HG03432 (cell line): Measurements from ENCODE around the gene GTSF1L.

Source experiments
- ATAC-seq: cut with Tn5 transposase; IDR thresholded peaks from one replicate; pipeline ENCODE4 v1.9.1; 2021; ENCODE audit warnings: mild to moderate bottlenecking, moderate library complexity; ENCODE audit not compliant: unreplicated experiment

GTSF1L gene

GRCh38 chr20:43716757-43717615 is 9.8 kb downstream of the GTSF1L start:
- no peak for ATAC-seq

DNA sequence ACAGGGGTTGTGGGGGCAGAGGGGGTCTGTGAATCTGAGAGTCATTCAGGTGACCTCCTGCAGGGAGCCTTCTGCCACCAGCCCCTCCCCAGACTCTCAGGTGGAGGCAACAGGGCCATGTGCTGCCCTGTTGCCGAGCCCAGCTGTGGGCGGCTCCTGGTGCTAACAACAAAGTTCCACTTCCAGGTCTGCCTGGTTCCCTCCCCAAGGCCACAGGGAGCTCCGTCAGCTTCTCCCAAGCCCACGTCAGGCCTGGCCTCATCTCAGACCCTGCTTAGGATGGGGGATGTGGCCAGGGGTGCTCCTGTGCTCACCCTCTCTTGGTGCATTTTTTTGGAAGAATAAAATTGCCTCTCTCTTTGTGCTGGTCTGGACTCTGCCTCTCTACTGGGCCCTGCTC is 10.7 kb downstream of the GTSF1L start:
- ATAC-seq: no peak

- ATAC-seq: no peak
These were observed 11.3 kb downstream of the GTSF1L start for GRCh38 chr20:43715511-43715910.

- no peak for ATAC-seq
These were observed 11.8 kb downstream of the GTSF1L start for GRCh38 chr20:43715044-43715443.

DNA sequence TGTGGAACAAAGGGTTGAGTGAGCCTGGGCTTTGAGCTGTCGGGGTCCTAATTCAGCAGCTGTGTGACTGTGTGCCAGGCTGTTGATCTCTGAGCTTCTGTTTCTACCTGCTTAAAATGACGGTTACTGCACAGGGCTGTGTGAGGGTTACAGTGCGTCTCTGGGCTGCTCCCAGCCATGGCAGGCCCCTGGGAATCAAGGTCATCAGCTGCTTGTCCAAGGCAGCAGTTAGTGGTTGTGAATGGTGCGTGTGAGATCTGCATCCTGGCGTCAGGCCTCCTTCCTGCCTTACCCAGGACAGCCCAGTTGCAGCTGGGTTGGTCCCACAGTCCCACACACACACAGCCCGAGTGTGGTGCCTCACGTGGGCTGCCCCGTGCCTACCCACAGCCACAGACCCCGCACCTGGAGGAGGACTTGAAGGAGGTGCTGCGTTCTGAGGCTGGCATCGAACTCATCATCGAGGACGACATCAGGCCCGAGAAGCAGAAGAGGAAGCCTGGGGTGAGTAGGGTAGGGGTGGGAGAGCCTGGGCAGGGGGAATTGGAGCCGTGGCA is 15.6 kb downstream of the GTSF1L start:
- ATAC-seq: peak; percentile 18

DNA sequence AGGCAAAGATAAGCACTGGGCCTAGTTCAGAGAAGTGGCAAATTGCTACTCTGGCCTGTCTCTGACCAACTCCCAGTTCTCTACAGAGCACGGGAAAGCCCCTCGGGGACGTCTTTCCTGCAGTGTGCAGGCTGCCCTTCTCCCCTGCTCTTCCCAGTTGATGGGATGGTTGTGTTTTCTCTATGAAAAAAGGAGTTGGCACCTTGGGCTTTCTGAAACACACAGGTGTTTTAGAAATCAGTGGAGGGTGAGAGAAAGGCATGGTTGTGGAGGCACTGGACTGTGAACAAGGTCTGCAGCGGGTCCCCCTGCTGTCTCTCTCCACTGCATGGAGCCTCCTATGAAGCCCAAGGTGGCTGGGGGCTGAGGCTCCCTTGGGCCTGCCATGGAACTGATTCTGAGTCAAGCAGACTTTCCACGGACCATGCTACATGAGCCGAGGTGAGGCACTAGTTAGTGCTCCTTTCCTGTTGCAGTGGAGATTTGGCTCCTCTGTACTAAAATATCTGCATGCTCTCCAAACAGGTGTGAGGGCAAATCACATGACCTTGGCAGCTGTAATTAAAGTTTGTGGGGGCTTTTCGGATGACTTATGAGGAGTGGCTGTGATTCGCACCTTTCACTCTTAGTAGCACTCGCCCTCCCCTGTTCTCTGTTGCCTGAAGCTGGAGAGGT is 16.3 kb downstream of the GTSF1L start:
- ATAC-seq: peak; percentile 58

- no peak for ATAC-seq
These were observed 24.3 kb downstream of the GTSF1L start for GRCh38 chr20:43702502-43702901.

DNA sequence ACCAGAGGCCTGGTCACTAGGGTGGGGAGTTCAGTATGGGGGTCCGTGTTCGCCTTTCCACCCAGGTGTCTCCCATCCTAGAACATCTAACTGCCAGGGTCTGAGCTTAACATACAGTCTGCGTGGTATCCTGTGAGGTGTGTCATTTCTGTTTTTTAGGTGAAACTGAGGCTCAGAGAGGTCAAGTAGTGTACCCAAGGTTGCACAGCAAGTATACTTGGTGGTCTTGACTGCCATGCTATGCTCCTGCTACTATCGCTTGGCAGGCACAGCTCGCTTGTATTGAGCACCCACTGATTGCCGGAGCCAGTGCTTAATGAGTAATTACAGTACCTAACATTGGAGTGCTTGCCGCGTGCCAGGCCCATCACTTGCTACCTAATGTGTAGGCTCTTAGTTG is 26.2 kb downstream of the GTSF1L start:
- no peak for ATAC-seq

- no peak for ATAC-seq
These were observed 26.7 kb downstream of the GTSF1L start for GRCh38 chr20:43699941-43700565.

- ATAC-seq: no peak
These were observed 31.2 kb downstream of the GTSF1L start for GRCh38 chr20:43695571-43695970.

GRCh38 chr20:43694763-43695162 is 32.0 kb downstream of the GTSF1L start:
- no peak for ATAC-seq

- no peak for ATAC-seq
These were observed 34.8 kb downstream of the GTSF1L start for GRCh38 chr20:43691928-43692524.

DNA sequence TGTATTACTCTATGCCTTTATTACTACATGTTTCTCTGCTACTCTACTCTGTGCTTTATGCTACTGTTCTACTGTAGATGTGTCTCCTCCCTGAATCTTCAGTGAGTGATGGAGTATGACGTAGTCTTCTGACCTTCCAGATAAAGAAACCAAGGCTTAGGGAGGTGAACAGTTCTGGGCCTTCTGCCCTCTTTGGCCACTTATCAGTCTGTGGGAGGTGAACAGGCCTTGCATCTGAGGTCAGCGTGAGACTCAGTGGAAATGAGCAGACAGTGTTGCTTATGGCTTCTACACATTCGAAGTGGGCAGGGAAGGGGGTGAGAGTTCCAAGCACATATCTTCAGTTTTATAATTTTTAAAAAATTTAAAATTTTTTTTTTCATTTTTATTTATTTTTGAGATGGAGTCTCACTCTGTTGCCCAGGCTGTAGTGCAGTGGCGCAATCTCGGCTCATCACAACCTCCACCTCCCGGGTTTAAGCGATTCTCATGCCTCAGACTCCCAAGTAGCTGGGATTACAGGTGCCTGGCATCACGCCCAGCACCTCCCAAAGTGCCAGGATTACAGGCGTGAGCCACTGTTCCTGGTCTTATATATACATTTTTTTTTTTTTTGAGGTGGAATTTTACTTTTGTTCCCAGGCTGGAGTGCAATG is 35.7 kb downstream of the GTSF1L start:
- ATAC-seq: no peak

DNA sequence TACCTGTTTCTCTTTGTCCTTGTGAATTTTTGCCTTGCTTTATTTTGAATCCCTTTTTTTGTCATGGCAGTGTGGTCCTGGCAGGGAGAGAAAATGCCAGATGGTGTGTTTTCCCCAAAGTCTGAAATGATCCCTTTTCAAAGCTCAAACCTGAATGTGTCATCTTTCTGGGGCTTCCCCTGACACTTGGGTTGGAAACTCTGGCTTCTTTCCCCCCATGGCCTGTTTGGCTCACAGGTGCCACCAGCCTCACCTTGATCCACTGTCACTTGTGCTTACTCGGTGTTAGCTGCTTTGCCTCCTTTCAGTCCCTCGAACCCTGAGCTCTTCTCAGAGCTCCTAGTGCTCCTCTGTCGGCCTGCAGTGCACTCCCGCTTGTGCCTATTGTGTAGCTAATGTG is 37.6 kb downstream of the GTSF1L start:
- ATAC-seq: no peak

GRCh38 chr20:43686820-43687219 is 40.0 kb downstream of the GTSF1L start:
- ATAC-seq: no peak

GRCh38 chr20:43682446-43682845 is 44.4 kb downstream of the GTSF1L start:
- ATAC-seq: peak; percentile 41

- peak; percentile 89 for ATAC-seq
These were observed 44.8 kb downstream of the GTSF1L start for GRCh38 chr20:43681991-43682410.

- peak; percentile 24 for ATAC-seq
These were observed 45.3 kb downstream of the GTSF1L start for GRCh38 chr20:43681468-43681942.

- ATAC-seq: no peak
These were observed 45.8 kb downstream of the GTSF1L start for GRCh38 chr20:43680981-43681380.

- ATAC-seq: no peak
These were observed 50.4 kb downstream of the GTSF1L start for GRCh38 chr20:43676368-43676767.
